MCF 10A (cell line): ENCODE measurements around the gene KAZN. TPM values are rescaled to one million over a fixed set of nuclear protein-coding genes. Genes with fewer than 3 reads are reported as not detected.

Experiments used
- BruUV-seq: library from RNA; stranded (reverse); fragments of 400-500 nt; replicated peaks from 2 replicates; lab custom pipeline; 2021; lab: Mats Ljungman, UMichigan
- CTCF ChIA-PET: fragments of 300-600 bp; sonication (Branson Sonifier 250); formaldehyde crosslinking; extraction: SDS; loops from one replicate; lab custom pipeline; 2021; ENCODE audit warnings: antibody characterized with exemption, inconsistent platforms; lab: Yijun Ruan, JAX
- POLR2A ChIA-PET: fragments of 300-600, 350-650 bp; sonication (Branson Sonifier 250); formaldehyde crosslinking; extraction: SDS; loops from one replicate; lab custom pipeline; 2020; ENCODE audit warnings: antibody characterized with exemption, inconsistent platforms; lab: Yijun Ruan, JAX
- DNase-seq: peaks from one replicate; pipeline ENCODE4 v3.0.0-alpha.2; 2018; ENCODE audit not compliant: unreplicated experiment
- H3K27ac Mint-ChIP-seq: one replicate; pipeline ENCODE4 v1.8.0; 2022; ENCODE audit warnings: mild to moderate bottlenecking, low read depth, mixed read lengths; ENCODE audit not compliant: unreplicated experiment
- H3K27me3 Mint-ChIP-seq: one replicate; pipeline ENCODE4 v1.8.0; 2022; ENCODE audit warnings: mixed read lengths; ENCODE audit not compliant: insufficient read depth, unreplicated experiment
- H3K36me3 Mint-ChIP-seq: one replicate; pipeline ENCODE4 v1.8.0; 2022; ENCODE audit warnings: mild to moderate bottlenecking, moderate library complexity, mixed read lengths; ENCODE audit not compliant: insufficient read depth, unreplicated experiment
- H3K4me1 Mint-ChIP-seq: one replicate; pipeline ENCODE4 v1.8.0; 2022; ENCODE audit warnings: mixed read lengths; ENCODE audit not compliant: insufficient read depth, unreplicated experiment
- H3K4me3 Mint-ChIP-seq: one replicate; pipeline ENCODE4 v1.8.0; 2022; ENCODE audit warnings: mild to moderate bottlenecking, moderate library complexity, mixed read lengths; ENCODE audit not compliant: unreplicated experiment
- H3K9me3 Mint-ChIP-seq: one replicate; pipeline ENCODE4 v1.8.0; 2022; ENCODE audit warnings: mixed read lengths; ENCODE audit not compliant: unreplicated experiment
- CTCF ChIP-seq: fragments of 200-600 bp; IDR thresholded peaks from one replicate; pipeline ENCODE4 v1.8.0; 2022; ENCODE audit warnings: antibody characterized with exemption, mild to moderate bottlenecking; ENCODE audit not compliant: unreplicated experiment
- intact Hi-C: fragments of 100-400 bp; cut with micrococcal nuclease; formaldehyde crosslinking; loops from 2 replicates; pipeline ENCODE4 v1.14.1; 2022
- total RNA-seq: library from RNA; stranded (reverse); gene quantifications from 2 replicates; pipeline ENCODE4 v1.2.3, GENCODE V29; 2022

The KAZN gene
- total RNA-seq, 1 experiment from 2014 or later, result 3.3 TPM

GRCh38 chr1:14923727-14924452 lies 325.4 kb downstream of the KAZN start:
- peaks cover 12% of the 10 kb centered on the region for H3K4me1 Mint-ChIP-seq
- POLR2A ChIA-PET, result no interaction called here
- TF ChIP-seq CTCF, result no peak
- no TSS peak for BruUV-seq
- no peak overlapping the region for H3K27ac Mint-ChIP-seq
- no peaks in the 10 kb centered on the region for H3K36me3 Mint-ChIP-seq
- no peaks in the 10 kb centered on the region for H3K9me3 Mint-ChIP-seq
- H3K27me3 Mint-ChIP-seq, result no peaks in the 10 kb centered on the region
- H3K4me3 Mint-ChIP-seq, result peak overlapping the region; percentile 69
- CTCF ChIA-PET, result no interaction called here
- intact Hi-C loops, result no loop called here
- peak; percentile 42 for DNase-seq

- peak; percentile 45 for DNase-seq
- POLR2A ChIA-PET, result no interaction called here
- peak; percentile 9 for TF ChIP-seq CTCF
- CTCF ChIA-PET, result interaction anchor here (0.7 kb wide), 1 partner anchor 470 kb away, joined by 3 read pairs; no protein-coding TSS in a partner anchor
- Mint-ChIP-seq H3K4me1 (peaks cover 12% of the 10 kb centered on the region), H3K27me3 (no peaks in the 10 kb centered on the region), H3K27ac (no peak overlapping the region), H3K36me3 (no peaks in the 10 kb centered on the region), H3K9me3 (no peaks in the 10 kb centered on the region), H3K4me3 (peak overlapping the region; percentile 71)
- BruUV-seq, result no TSS peak
- intact Hi-C loops, result loop anchor here (1.0 kb wide), 1 partner anchor 103 kb away; no protein-coding TSS in a partner anchor
Observed at GRCh38 chr1:14924455-14925331, 326.2 kb downstream of the KAZN start.

- ChIA-PET CTCF (interaction anchor here (0.6 to 0.7 kb wide), 3 partner anchors 94 to 793 kb away, joined by 3 read pairs; no protein-coding TSS in a partner anchor), POLR2A (no interaction called here)
- Mint-ChIP-seq H3K4me1 (peaks cover 12% of the 10 kb centered on the region), H3K27me3 (no peaks in the 10 kb centered on the region), H3K4me3 (peak overlapping the region; percentile 71), H3K27ac (no peak overlapping the region), H3K36me3 (no peaks in the 10 kb centered on the region), H3K9me3 (no peaks in the 10 kb centered on the region)
- no peak for DNase-seq
- no peak for TF ChIP-seq CTCF
- TSS peak; percentile 29 for BruUV-seq
- intact Hi-C loops, result loop anchor here (1.0 kb wide), 1 partner anchor 102 kb away; no protein-coding TSS in a partner anchor
Observed at GRCh38 chr1:14925336-14926136, 327.1 kb downstream of the KAZN start.
